ENCODE measurements around the gene PIGS. TPM values are rescaled to one million over a fixed set of nuclear protein-coding genes. Genes with fewer than 3 reads are reported as not detected.

Gene PIGS
- total RNA-seq, 1 experiment from 2014 or later: 45.2 TPM

GRCh38 chr17:28507567-28508203 is 63.6 kb downstream of the PIGS start:
- no peak for DNase-seq (ENCODE audit: low read depth)

- no peak for DNase-seq (ENCODE audit: low read depth)
These were observed 64.4 kb downstream of the PIGS start for GRCh38 chr17:28506763-28507487.

- DNase-seq (ENCODE audit: low read depth): no peak
These were observed 65.2 kb downstream of the PIGS start, which contains the start of gene FOXN1 for GRCh38 chr17:28505986-28506665. Gene FOXN1, plus strand, starts transcription at chr17:28506348. Its CDS starts 17,622 bp downstream, at chr17:28523970.

- DNase-seq (ENCODE audit: low read depth): no peak
These were observed 67.9 kb downstream of the PIGS start for GRCh38 chr17:28503420-28503819.

Other genes starting within 250 kb of the PIGS start
- gene IFT20, start 236.1 kb downstream of the PIGS start, total RNA-seq (2014; rRNA removed): 26.5 and 27.3 TPM in 2 replicates
- gene TNFAIP1, start 235.8 kb downstream of the PIGS start, total RNA-seq (2014; rRNA removed): 18.0 and 19.7 TPM in 2 replicates
- 121 and 127 TPM in 2 replicates for gene POLDIP2, start 214.0 kb downstream of the PIGS start, total RNA-seq (2014; rRNA removed)
- not detected in 2 replicates for gene SEBOX, start 206.3 kb downstream of the PIGS start, total RNA-seq (2014; rRNA removed)
- gene VTN, start 201.2 kb downstream of the PIGS start, total RNA-seq (2014; rRNA removed): 0.40 TPM in 1 of 2 replicates, not detected in the other
- gene SARM1, start 199.8 kb downstream of the PIGS start, total RNA-seq (2014; rRNA removed): 13.5 and 18.5 TPM in 2 replicates
- 1.0 and 1.2 TPM in 2 replicates for gene SLC46A1, start 165.3 kb downstream of the PIGS start, total RNA-seq (2014; rRNA removed)
- not detected in 2 replicates for gene SLC13A2, start 97.9 kb downstream of the PIGS start, total RNA-seq (2014; rRNA removed)
- gene FOXN1, start 65.2 kb downstream of the PIGS start, total RNA-seq (2014; rRNA removed): not detected in 2 replicates
- gene UNC119, start 18.9 kb downstream of the PIGS start, total RNA-seq (2014; rRNA removed): 44.3 and 47.6 TPM in 2 replicates
- 38.5 and 47.4 TPM in 2 replicates for gene ALDOC, start 5.4 kb upstream of the PIGS start, total RNA-seq (2014; rRNA removed)
- 89.8 and 106 TPM in 2 replicates for gene SPAG5, start 27.5 kb upstream of the PIGS start, total RNA-seq (2014; rRNA removed)
- 3.5 and 6.1 TPM in 2 replicates for gene RSKR, start 42.7 kb upstream of the PIGS start, total RNA-seq (2014; rRNA removed)
- 119 and 139 TPM in 2 replicates for gene BLTP2, start 73.6 kb upstream of the PIGS start, total RNA-seq (2014; rRNA removed)
- 47.5 and 47.6 TPM in 2 replicates for gene SDF2, start 90.4 kb upstream of the PIGS start, total RNA-seq (2014; rRNA removed)
- 31.8 and 39.8 TPM in 2 replicates for gene SUPT6H, start 90.7 kb upstream of the PIGS start, total RNA-seq (2014; rRNA removed)
- gene PROCA1, start 140.4 kb upstream of the PIGS start, total RNA-seq (2014; rRNA removed): 1.2 and 2.4 TPM in 2 replicates
- 396 and 449 TPM in 2 replicates for gene RAB34, start 146.3 kb upstream of the PIGS start, total RNA-seq (2014; rRNA removed)
- gene RPL23A, start 148.5 kb upstream of the PIGS start, total RNA-seq (2014; rRNA removed): 312 and 418 TPM in 2 replicates
- 9.2 and 9.9 TPM in 2 replicates for gene TLCD1, start 154.7 kb upstream of the PIGS start, total RNA-seq (2014; rRNA removed)
- 2.2 and 3.4 TPM in 2 replicates for gene NEK8, start 157.3 kb upstream of the PIGS start, total RNA-seq (2014; rRNA removed)
- 37.4 and 57.5 TPM in 2 replicates for gene TRAF4, start 172.5 kb upstream of the PIGS start, total RNA-seq (2014; rRNA removed)

Data from LHCN-M2 (cell line).